Hematopoietic multipotent progenitor cell treated with erythropoietin and hydrocortisone succinate and interleukin-3 and kit ligand, for 15 days (in vitro differentiated cells): ENCODE data around the gene NXPE2.
"Not testable (repeated sequence)": the region's sequence is repeated elsewhere in the genome, so short reads cannot be mapped to it uniquely, and the experiment has no call there.

Experiments used
- DNase-seq: peaks from one replicate; pipeline ENCODE4 v3.0.0-alpha.2; 2015; ENCODE audit warnings: low spot score

Gene NXPE2

GRCh38 chr11:114678125-114679036 lies at the start of gene NXPE2:
TSS of gene NXPE2 (plus strand) at chr11:114678527. CDS start at chr11:114678576, 49 bp downstream.
- DNase-seq = no peak

GRCh38 chr11:114631445-114631965 lies 46.8 kb upstream of the NXPE2 start:
- not testable (repeated sequence) for DNase-seq

- DNase-seq = not testable (repeated sequence)
Measured at GRCh38 chr11:114639440-114639839, 38.9 kb upstream of the NXPE2 start.

GRCh38 chr11:114650661-114651060 lies 27.7 kb upstream of the NXPE2 start:
- no peak for DNase-seq

- DNase-seq = no peak
Measured at GRCh38 chr11:114651145-114651718, 27.1 kb upstream of the NXPE2 start.

- no peak for DNase-seq
Measured at GRCh38 chr11:114653148-114653547, 25.2 kb upstream of the NXPE2 start.

GRCh38 chr11:114664641-114665040 lies 13.7 kb upstream of the NXPE2 start:
- DNase-seq = no peak

- no peak for DNase-seq
Measured at GRCh38 chr11:114666760-114667159, 11.6 kb upstream of the NXPE2 start.

- no peak for DNase-seq
Measured at GRCh38 chr11:114668109-114668508, 10.2 kb upstream of the NXPE2 start.

- DNase-seq = no peak
Measured at GRCh38 chr11:114673661-114674060, 4.7 kb upstream of the NXPE2 start.

- no peak for DNase-seq
Measured at GRCh38 chr11:114679505-114679904, 1.2 kb downstream of the NXPE2 start.

GRCh38 chr11:114683007-114683406 lies 4.7 kb downstream of the NXPE2 start:
- DNase-seq = no peak

- DNase-seq = no peak
Measured at GRCh38 chr11:114684636-114685035, 6.3 kb downstream of the NXPE2 start.

GRCh38 chr11:114685097-114685496 lies 6.8 kb downstream of the NXPE2 start:
- no peak for DNase-seq

- no peak for DNase-seq
Measured at GRCh38 chr11:114705280-114706024, 27.1 kb downstream of the NXPE2 start.

- DNase-seq = no peak
Measured at GRCh38 chr11:114709960-114710359, 31.6 kb downstream of the NXPE2 start.

GRCh38 chr11:114713756-114714155 lies 35.4 kb downstream of the NXPE2 start:
- DNase-seq = no peak

GRCh38 chr11:114719562-114719961 lies 41.2 kb downstream of the NXPE2 start:
- no peak for DNase-seq

- DNase-seq = no peak
Measured at GRCh38 chr11:114724916-114725524, 46.7 kb downstream of the NXPE2 start.

- no peak for DNase-seq
Measured at GRCh38 chr11:114725623-114726022, 47.3 kb downstream of the NXPE2 start.

- DNase-seq = no peak
Measured at GRCh38 chr11:114736806-114737205, 58.5 kb downstream of the NXPE2 start.

- peak; percentile 9 for DNase-seq
Measured at GRCh38 chr11:114738954-114739353, 60.6 kb downstream of the NXPE2 start.
